Tibial nerve (tissue), 4 donors: ENCODE data around the gene A2M.

Experiments
- CTCF ChIP-seq, 5 experiments: fragments of 200-600 bp in 3 of 5; fragments of 450-650 bp in 2 of 5; sonication (generic) in 3 of 5; IDR thresholded peaks; one replicate each; pipeline ENCODE4 v1.5.1; 2016 to 2019; ENCODE audit warnings: antibody characterized with exemption in 5 of 5, mild to moderate bottlenecking in 3 of 5, moderate library complexity in 2 of 5
- EP300 ChIP-seq, 2 donors: sonication (generic); formaldehyde crosslinking; IDR thresholded peaks; one replicate each; pipeline ENCODE4 v1.6.1; 2017; ENCODE audit warnings: antibody characterized with exemption in 2 of 2, mild to moderate bottlenecking in 1 of 2
- POLR2A ChIP-seq, 2 donors: fragments of 450-650 bp; IDR thresholded peaks; one replicate each; pipeline ENCODE4 v1.6.1; 2017; ENCODE audit warnings: antibody characterized with exemption in 2 of 2, mild to moderate bottlenecking in 2 of 2, moderate library complexity in 2 of 2

- TF ChIP-seq CTCF (IDR thresholded peaks at IDR 0.05) (no peak), EP300 (IDR thresholded peaks at IDR 0.05) (no peak), POLR2A (IDR thresholded peaks at IDR 0.05) (no peak)
These were observed 74.4 kb downstream of the A2M start for GRCh38 chr12:9041321-9041720.
